Prostate gland (tissue), 2 donors: Measurements from ENCODE around the gene SULT4A1. TPM values are rescaled to one million over a fixed set of nuclear protein-coding genes. Genes with fewer than 3 reads are reported as not detected.

ENCODE experiments used
- DNase-seq: peaks from one replicate; pipeline ENCODE4 v3.0.0-alpha.2; 2019; ENCODE audit warnings: low spot score
- H3K27ac ChIP-seq, 2 donors: fragments of 200-600 bp; sonication (generic); 2 replicates each; pipeline ENCODE4 v1.5.1; 2017 to 2019
- H3K27me3 ChIP-seq: fragments of 200-600 bp; sonication (generic); replicated peaks from 2 replicates; pipeline ENCODE4 v1.5.1; 2019; ENCODE audit not compliant: insufficient read depth
- H3K36me3 ChIP-seq, 2 donors: fragments of 200-600 bp; sonication (generic); 1 replicate in 1 of 2; 2 replicates in 1 of 2; pipeline versions ENCODE4 v1.5.1 to v1.8.1; 2017 to 2019
- H3K4me1 ChIP-seq: fragments of 200-600 bp; sonication (generic); replicated peaks from 2 replicates; pipeline ENCODE4 v1.5.1; 2019
- H3K4me3 ChIP-seq, 2 donors: fragments of 200-600 bp; sonication (generic); 2 replicates each; pipeline ENCODE4 v1.5.1; 2017 to 2019
- H3K9me3 ChIP-seq: fragments of 200-600 bp; sonication (generic); 2 replicates; pipeline ENCODE4 v1.5.1; 2017
- POLR2A ChIP-seq: fragments of 450-650 bp; IDR thresholded peaks from one replicate; pipeline ENCODE4 v1.6.1; 2016; ENCODE audit warnings: antibody characterized with exemption, mild to moderate bottlenecking
- POLR2AphosphoS5 ChIP-seq: sonication (generic); formaldehyde crosslinking; IDR thresholded peaks from one replicate; pipeline ENCODE4 v1.6.1; 2017; ENCODE audit warnings: antibody characterized with exemption
- WGBS: methylation state at CpG from one replicate; pipeline ENCODE4 v1.1.5; 2018; 5-methylcytosine and 5-hydroxymethylcytosine counted together
- intact Hi-C: fragments of 100-400 bp; cut with DNase I; formaldehyde crosslinking; loops from one replicate; pipeline ENCODE4 v1.14.2; 2022
- total RNA-seq, 2 donors: library from RNA; depleted of rRNA; stranded (reverse); fragments of >200 nt; gene quantifications; one replicate each; pipeline ENCODE4 v1.1.0, GENCODE V29; 2016
- TF ChIP-seq, protein P1 (sequence below), 4 experiments: fragments of 200-600 bp in 2 of 4; fragments of 450-650 bp in 2 of 4; sonication (generic) in 2 of 4; IDR thresholded peaks; 1 replicate in 3 of 4; 2 replicates in 1 of 4; pipeline ENCODE4 v1.5.1; 2016 to 2019; ENCODE audit warnings: antibody characterized with exemption in 4 of 4, mild to moderate bottlenecking in 2 of 4, moderate library complexity in 2 of 4

Gene SULT4A1
- total RNA-seq, 2 donors from 2014 or later, result 0.14 to 3.3 TPM

DNA sequence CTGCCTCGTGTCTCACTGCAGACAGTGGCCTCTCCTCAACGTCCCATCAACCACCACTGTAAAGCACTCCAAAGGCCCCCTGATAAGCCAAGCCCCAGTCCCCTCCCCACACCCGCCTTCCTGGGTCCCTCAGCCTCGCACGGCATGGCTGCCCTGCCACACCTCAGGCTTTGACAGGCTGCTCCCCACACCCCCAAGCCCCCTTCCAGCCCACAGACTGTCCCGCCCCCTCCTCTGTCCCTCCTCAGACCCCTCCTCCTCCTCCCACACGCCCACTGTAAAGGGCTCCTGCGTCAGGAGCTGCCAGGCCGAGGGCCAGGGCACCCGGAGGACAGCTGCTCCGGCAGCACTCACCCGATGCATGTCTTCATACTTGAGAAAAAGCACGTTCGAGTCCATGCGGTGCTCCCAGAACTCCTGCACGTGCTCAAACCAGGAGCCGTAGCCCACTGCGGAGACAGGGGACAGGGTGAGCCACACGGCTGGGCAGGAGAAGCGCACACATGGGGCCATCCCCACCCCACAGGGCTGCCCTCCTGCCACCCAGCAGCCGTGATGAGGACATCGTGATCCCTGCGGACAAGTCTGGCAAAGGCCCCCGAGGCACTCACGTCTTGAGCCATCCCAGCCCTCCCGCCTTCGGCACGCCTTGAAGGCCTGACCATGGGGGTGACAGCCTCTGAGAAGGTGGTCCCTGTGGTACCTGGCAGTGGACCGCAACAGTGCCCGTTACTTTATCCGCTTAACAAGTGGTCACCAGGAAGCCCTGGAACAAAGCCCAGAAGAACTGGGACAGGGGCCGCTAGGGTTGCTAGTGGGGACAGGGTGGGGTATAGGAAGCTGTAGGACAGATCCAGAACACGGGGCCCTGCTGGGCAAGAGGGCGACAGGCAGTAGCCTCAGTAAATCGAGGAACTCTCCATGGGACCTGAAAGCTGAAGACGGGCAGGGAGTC is 28.8 kb downstream of the SULT4A1 start:
- no peaks in the 10 kb centered on the region for H3K27me3 ChIP-seq
- H3K4me3 ChIP-seq, result no peak overlapping the region
- no peak for DNase-seq
- no peak for TF ChIP-seq POLR2AphosphoS5
- TF ChIP-seq, protein P1, sequence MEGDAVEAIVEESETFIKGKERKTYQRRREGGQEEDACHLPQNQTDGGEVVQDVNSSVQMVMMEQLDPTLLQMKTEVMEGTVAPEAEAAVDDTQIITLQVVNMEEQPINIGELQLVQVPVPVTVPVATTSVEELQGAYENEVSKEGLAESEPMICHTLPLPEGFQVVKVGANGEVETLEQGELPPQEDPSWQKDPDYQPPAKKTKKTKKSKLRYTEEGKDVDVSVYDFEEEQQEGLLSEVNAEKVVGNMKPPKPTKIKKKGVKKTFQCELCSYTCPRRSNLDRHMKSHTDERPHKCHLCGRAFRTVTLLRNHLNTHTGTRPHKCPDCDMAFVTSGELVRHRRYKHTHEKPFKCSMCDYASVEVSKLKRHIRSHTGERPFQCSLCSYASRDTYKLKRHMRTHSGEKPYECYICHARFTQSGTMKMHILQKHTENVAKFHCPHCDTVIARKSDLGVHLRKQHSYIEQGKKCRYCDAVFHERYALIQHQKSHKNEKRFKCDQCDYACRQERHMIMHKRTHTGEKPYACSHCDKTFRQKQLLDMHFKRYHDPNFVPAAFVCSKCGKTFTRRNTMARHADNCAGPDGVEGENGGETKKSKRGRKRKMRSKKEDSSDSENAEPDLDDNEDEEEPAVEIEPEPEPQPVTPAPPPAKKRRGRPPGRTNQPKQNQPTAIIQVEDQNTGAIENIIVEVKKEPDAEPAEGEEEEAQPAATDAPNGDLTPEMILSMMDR (IDR thresholded peaks at IDR 0.05), result no peak
- no peak for TF ChIP-seq POLR2A
- H3K27ac ChIP-seq, result no peak overlapping the region
- intact Hi-C loops, result no loop called here
- H3K36me3 ChIP-seq, result no peaks in the 10 kb centered on the region
- H3K9me3 ChIP-seq, result no peaks in the 10 kb centered on the region
- 85% methylated on average over 35 of the region's 36 CpGs for WGBS
- H3K4me1 ChIP-seq, result no peaks in the 10 kb centered on the region

DNA sequence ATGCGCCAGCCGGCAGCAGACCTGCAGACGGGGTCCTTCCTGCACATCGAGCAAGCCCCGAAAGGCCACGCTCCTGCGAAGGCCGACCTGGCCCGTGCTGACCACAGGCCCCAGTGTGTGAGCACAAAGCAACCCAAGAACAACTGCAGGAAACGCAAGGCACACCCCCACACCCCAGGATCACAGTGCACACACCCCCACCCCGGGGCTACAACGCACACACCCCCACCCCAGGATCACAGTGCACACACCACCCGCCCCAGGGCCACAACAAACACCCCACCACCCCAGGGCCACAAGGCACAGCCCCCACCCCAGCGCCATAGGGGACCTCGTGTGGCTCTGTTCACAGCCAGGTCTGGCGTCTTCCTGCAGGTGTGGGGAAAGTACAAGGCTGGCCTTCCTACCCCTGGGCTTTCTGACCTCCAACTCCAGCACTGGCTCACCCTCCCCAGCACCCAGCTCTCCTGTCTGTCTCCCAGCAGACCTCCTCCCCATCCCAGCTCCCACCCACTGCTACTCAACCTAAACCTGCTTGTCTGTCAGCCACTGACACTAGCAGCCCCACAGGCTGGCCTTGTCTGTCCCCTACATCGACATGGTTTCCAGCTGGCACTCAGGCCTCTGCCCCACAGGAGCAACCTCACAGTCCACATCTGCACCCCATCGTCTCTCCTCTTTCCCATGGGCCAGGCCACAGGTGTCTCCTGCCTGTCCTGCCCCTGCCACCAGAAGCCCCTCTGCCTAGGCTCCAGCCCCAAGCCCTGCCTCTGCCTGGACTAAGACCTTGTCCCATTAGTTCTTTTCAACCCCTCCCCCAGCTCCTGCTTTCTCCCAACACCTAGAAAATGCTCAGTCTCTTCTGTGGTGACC is 29.7 kb downstream of the SULT4A1 start:
- no peaks in the 10 kb centered on the region for H3K9me3 ChIP-seq
- no peak overlapping the region for H3K27ac ChIP-seq
- no peak for DNase-seq
- TF ChIP-seq, protein P1 (IDR thresholded peaks at IDR 0.05), result no peak
- TF ChIP-seq POLR2AphosphoS5 (no peak), POLR2A (no peak)
- H3K4me3 ChIP-seq, result no peak overlapping the region
- no peaks in the 10 kb centered on the region for H3K27me3 ChIP-seq
- WGBS, result 95% methylated on average over 18 of the region's 18 CpGs
- no peaks in the 10 kb centered on the region for H3K36me3 ChIP-seq
- intact Hi-C loops, result no loop called here
- no peaks in the 10 kb centered on the region for H3K4me1 ChIP-seq

DNA sequence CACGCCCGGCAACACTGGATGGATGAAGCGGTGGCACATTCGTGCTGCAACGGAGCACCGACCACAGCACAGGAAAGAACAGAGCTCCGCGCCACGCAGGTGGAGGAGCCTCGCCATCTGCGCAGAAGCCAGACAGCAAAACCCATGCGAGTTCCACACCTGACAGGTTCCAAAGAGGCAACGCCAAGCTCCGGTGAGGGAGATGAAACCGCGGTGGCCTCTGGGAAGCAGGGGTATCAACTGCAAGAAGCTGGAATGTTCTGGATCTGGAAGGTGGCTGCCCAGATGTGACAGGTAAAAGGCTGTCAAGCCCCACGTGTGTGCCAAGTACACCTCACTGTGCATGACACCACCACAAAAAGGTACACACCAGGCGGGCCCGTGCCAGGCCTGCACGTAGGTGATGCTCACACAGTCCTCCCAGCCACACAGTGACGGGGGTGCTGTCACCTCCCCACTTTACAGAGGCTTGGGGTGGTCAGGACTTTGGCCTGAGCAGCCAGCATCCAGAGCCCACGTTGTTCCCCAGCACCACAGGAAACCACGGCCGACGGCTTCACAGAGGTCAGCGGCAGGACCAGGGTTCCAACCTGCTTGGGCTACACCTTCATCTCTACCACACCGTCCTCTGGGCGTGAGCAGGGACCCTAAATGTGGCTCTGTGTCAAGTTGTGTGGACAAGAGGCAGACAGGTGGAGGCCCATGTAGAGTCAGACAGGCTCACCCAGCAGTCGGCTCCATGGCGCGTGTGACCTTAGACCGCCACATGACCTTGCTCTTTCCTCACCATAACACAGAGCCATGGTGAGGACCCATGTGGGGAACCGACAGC is 30.5 kb downstream of the SULT4A1 start:
- intact Hi-C loops, result no loop called here
- TF ChIP-seq POLR2A (no peak), POLR2AphosphoS5 (no peak)
- TF ChIP-seq, protein P1 (IDR thresholded peaks at IDR 0.05), result no peak
- H3K27ac ChIP-seq, result no peak overlapping the region
- no peaks in the 10 kb centered on the region for H3K36me3 ChIP-seq
- H3K4me3 ChIP-seq, result no peak overlapping the region
- H3K4me1 ChIP-seq, result no peaks in the 10 kb centered on the region
- H3K27me3 ChIP-seq, result no peaks in the 10 kb centered on the region
- H3K9me3 ChIP-seq, result no peaks in the 10 kb centered on the region
- 94% methylated on average over 33 of the region's 33 CpGs for WGBS
- no peak for DNase-seq

DNA sequence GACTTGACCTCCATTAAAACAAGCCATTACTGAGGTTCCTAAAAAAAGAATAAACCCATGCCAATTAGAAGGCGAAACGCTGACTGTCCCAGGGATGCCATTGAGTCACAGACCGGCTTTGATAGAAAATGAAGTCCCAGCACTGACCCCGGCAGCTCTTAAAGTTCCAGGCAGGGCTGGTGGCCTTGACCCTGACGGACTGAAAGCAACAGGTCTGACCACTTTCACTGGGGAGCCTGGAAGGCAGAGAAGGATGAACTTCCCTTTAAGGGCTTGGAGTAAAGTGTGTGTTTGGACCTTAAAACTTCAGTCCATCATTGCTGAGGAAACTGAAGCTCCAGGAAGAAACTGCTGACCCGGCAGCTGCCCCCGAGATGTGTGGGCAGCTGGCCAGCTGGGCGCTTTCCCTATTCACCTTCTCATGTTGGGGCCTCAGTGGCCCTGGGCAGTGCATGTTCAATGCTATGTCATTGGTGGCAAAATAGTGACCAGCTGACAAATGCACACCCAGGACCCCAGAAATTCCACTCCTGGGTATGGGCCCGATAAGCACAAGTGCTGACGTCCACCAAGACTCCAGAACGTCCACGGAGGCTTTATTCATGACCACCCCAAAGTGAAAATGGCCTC is 31.3 kb downstream of the SULT4A1 start:
- DNase-seq, result no peak
- intact Hi-C loops, result no loop called here
- Histone ChIP-seq H3K4me3 (no peak overlapping the region), H3K4me1 (no peaks in the 10 kb centered on the region), H3K36me3 (no peaks in the 10 kb centered on the region), H3K27ac (no peak overlapping the region), H3K27me3 (no peaks in the 10 kb centered on the region), H3K9me3 (no peaks in the 10 kb centered on the region)
- WGBS, result 84% methylated on average over 12 of the region's 12 CpGs
- TF ChIP-seq, protein P1 (IDR thresholded peaks at IDR 0.05), result no peak
- TF ChIP-seq POLR2AphosphoS5 (no peak), POLR2A (no peak)
